Urinary bladder (tissue), 4 donors: ENCODE results near the gene TMCC1. TPM values are rescaled to one million over a fixed set of nuclear protein-coding genes. Genes with fewer than 3 reads are reported as not detected.
A peak's percentile ranks its signal among the peaks of the same experiment; 100 is the strongest.
"Not testable (repeated sequence)": the region's sequence is repeated elsewhere in the genome, so short reads cannot be mapped to it uniquely, and the experiment has no call there.

Experiments used
- DNase-seq: peaks from one replicate; pipeline ENCODE4 v3.0.0-alpha.2; 2015; ENCODE audit errors: extremely low spot score
- H3K27ac ChIP-seq: one replicate; pipeline ENCODE4 v1.5.1; 2013; ENCODE audit warnings: low read depth, mild to moderate bottlenecking, moderate library complexity
- H3K36me3 ChIP-seq: one replicate; pipeline ENCODE4 v1.6.1; 2013; ENCODE audit warnings: mild to moderate bottlenecking, moderate library complexity; ENCODE audit not compliant: insufficient read depth
- H3K4me1 ChIP-seq: one replicate; pipeline ENCODE4 v1.6.1; 2013; ENCODE audit warnings: mild to moderate bottlenecking, moderate library complexity; ENCODE audit not compliant: insufficient read depth
- H3K4me3 ChIP-seq: one replicate; pipeline ENCODE4 v1.5.1; 2013; ENCODE audit warnings: low read depth, low read length
- WGBS: extraction: QIAGEN DNeasy Blood & Tissue Kit; methylation state at CpG from one replicate; pipeline ENCODE4 v1.1.7; 2013; 5-methylcytosine and 5-hydroxymethylcytosine counted together
- polyA plus RNA-seq: library from polyadenylated mRNA; stranded (reverse); fragments of 200-250 nt; gene quantifications from one replicate; pipeline ENCODE4 v1.2.3, GENCODE V29; 2013
- total RNA-seq: library from RNA; depleted of rRNA; stranded (reverse); fragments of >200 nt; gene quantifications from one replicate; pipeline ENCODE4 v1.2.3, GENCODE V29; 2014
- donor health status: healthy with polysubstance abuse.
- donor health status: healthy.

Gene TMCC1
- total and polyA plus RNA-seq, 2 donors, result 14.5 to 44.1 TPM

DNA sequence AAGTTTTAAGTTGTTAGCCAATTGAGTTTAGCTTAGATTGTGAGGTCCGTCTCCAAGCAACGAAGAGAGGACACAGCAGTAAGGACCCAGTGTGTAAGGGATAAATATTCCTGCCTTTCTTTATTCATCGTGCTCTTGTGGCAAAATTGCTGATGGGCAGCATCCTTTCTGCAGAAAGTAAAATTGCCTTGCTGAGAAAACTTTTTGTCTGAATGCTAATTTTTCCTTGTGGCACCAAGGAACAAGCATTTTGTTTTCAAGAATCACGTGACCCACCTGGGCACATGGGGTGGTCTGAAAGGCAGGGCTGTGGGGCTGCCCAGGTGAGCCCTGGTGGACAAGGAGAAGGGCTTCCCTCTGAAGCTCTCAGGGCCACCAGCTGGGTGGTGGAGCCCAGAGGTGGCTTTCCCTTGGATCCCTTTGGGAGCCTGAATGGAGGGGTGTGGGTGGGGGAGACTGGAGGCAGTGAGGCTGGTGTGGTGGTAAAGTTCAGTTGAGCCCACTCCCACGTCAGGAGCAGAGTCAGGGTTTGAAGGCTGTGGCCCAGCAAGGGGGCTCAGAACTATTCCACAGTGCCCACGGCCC lies 24.0 kb upstream of the TMCC1 start:
- DNase-seq, result no peak
- no peaks in the 10 kb centered on the region for H3K4me1 ChIP-seq
- WGBS, result 79% methylated on average over 6 of the region's 6 CpGs
- H3K4me3 ChIP-seq, result no peak overlapping the region
- H3K27ac ChIP-seq, result no peak overlapping the region
- no peaks in the 10 kb centered on the region for H3K36me3 ChIP-seq

DNA sequence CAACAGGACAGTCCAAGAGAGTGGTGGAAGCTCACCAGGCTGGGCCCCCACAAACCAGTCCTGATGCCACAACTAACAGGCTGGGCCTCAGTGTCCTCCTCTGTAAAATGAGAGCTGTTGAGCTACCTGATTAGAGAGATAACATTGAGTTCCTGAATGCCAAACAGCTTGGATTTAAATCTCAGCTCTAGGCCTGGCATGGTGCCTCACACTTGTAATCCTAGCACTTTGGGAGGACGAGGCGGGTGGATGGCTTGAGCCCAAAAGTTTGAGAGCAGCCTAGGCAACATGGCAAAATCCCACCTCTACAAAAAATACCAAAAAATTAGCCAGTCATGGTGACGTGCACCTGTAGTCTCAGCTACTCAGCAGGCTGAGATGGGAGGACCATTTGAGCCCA lies 20.1 kb upstream of the TMCC1 start:
- WGBS, result 60% methylated on average over 3 of the region's 3 CpGs
- H3K4me3 ChIP-seq, result no peak overlapping the region
- DNase-seq, result no peak
- H3K36me3 ChIP-seq, result no peaks in the 10 kb centered on the region
- no peak overlapping the region for H3K27ac ChIP-seq
- H3K4me1 ChIP-seq, result no peaks in the 10 kb centered on the region

DNA sequence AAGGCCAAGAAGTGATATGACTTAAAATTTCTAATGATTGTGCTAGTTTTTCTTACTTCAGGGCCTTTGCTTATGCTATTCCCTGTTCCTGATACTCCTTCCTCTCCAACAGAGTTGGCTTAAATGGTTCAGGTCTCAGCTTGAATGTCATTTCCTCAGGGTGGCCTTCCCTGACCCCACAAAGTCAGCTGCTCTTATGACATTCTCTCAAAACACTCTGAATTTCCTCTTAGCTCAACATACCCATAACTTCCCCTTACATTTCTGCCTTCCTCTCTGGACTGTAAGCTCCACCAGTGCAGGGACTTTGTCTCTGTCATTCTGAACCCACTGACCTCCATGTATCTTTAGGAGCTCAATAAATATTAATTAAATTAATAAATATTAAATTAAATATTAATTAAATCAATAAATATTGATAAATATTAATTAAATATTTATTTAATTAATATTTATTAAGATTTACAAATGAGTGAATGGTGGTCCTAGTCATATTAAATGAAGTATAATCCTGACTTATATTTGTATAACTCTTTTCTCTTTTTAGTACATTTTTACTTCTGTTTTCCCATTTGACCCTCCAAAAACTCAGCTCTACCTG lies 17.9 kb upstream of the TMCC1 start:
- DNase-seq, result no peak
- Histone ChIP-seq H3K36me3 (no peaks in the 10 kb centered on the region), H3K27ac (no peak overlapping the region), H3K4me3 (no peak overlapping the region), H3K4me1 (no peaks in the 10 kb centered on the region)

DNA sequence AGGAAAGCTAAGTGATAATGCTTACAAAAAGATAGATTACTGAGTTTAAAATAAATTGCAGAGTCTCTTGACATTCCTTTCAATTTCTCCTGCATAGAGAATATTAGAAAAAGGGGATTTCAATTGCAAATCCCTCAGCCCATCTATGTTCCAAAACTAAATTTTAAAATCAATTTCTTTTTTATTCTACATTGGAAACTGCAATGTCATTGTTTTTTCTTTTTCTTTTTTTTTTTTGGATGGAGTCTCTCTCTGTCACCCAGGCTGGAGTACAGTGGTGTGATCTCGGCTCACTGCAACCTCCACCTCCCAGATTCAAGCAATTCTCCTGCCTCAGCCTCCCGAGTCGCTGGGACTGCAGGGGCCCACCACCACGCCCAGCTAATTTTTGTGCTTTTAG lies 15.7 kb upstream of the TMCC1 start:
- not testable (repeated sequence) for H3K27ac ChIP-seq, H3K36me3 ChIP-seq, H3K4me3 ChIP-seq, H3K4me1 ChIP-seq, DNase-seq
- 91% methylated on average over 4 of the region's 4 CpGs for WGBS

DNA sequence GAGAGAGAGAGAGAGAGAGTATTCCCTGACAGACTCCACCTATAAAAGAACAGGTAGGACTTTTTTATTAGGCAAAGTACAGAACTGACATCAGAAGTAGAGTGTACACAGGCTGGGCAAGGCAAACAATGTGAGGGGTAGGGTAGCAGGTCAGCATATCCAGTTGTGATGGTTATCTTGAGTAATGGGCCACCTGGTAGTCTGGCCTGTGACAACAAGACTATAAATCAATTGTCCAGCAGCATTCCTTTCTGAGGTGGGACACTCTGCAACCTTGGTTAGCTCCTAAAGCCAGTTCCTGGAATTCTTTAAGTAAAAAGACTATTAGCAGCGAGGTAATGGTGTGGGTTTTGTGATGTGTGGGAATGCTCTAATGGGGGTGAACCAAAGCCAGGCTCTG lies 14.9 kb upstream of the TMCC1 start:
- no peaks in the 10 kb centered on the region for H3K4me1 ChIP-seq
- 63% methylated on average over 1 of the region's 1 CpG for WGBS
- no peaks in the 10 kb centered on the region for H3K36me3 ChIP-seq

DNA sequence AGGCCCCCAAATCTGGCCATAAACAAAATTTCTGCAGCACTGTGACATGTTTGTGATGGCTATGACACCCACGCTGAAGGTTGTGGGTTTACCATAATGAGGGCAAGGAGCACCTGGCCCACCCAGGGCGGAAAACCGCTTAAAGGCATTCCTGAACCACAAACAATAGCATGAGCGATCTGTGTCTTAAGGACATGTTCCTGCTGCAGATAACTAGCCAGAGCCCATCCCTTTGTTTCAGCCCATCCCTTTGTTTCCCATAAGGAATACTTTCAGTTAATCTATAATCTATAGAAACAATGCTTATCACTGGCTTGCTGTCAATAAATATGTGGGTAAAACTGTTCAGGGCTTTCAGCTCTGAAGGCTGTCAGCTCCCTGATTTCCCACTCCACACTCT lies 7.8 kb upstream of the TMCC1 start:
- not testable (repeated sequence) for H3K4me1 ChIP-seq, H3K4me3 ChIP-seq, H3K27ac ChIP-seq, H3K36me3 ChIP-seq, DNase-seq
- WGBS, result 96% methylated on average over 4 of the region's 4 CpGs

More for the DNA sequence above, 14.9 kb upstream of the TMCC1 start:
- H3K4me3 ChIP-seq, result no peak overlapping the region
- peak; percentile 65 for DNase-seq
- peak overlapping the region; percentile 52 for H3K27ac ChIP-seq

DNA sequence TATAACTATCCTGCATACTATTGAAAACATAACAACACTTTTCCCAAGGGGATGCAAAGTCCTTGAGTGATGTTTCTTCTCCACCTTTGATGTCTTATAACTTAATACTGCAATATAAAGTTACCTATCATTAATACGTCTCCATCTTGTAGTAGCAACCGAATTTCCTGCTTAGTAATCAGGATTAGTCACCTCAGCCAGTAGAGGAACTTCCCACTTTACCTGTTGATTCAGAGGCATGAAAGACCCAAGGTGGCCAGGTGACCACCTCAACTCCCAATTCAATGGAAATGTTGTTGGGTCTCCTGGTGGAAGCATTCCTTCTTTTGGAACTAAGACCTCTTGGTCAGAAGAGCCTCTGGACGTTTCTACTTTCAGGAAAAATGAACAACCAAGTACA lies 3.5 kb upstream of the TMCC1 start:
- no peak overlapping the region for H3K4me3 ChIP-seq
- WGBS, result 74% methylated on average over 3 of the region's 3 CpGs

DNA sequence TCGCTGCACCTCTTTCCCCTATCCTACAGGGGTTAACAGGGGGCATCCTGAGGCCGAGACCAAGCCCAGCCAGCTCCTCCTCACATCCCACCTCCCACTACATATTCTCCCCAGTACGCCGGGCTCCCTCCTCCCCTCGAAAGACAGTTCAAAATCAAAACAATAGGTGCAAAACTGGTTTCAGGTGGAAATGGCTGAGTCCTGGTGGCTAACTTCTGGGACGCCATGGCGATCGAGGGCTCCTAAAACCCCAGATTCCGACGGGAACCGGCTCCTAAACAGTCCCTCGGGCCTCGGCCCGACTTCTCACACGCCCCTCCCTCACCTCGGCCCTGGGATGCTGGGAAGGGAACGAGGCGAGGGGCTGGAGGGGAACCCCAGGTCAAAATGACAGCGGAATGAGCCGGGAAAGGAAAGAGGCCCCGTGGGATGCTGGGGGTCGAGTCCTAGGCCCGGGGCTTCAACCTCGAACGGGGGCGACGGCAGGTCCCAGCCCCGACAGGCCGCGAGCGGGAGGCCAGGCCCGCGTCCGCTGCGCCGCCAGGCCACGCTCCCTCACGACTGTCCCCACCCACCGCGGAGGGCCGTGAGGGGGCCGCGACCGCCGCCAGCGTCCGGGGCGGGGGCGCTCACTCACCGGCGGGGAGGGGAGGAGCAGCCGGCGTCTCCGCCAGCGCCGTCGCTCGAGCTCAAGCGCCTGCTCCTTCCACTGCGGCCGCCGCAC lies 492 bp downstream of the TMCC1 start:
- no peak for DNase-seq
- H3K27ac ChIP-seq, result peak overlapping the region; percentile 95
- under 1% methylated on average over 53 of the region's 62 CpGs for WGBS
- H3K36me3 ChIP-seq, result no peaks in the 10 kb centered on the region
- peak overlapping the region; percentile 63 for H3K4me3 ChIP-seq
- H3K4me1 ChIP-seq, result peaks cover 1% of the 10 kb centered on the region

More for the DNA sequence above, 3.5 kb upstream of the TMCC1 start:
- DNase-seq, result no peak
- Histone ChIP-seq H3K27ac (no peak overlapping the region), H3K36me3 (no peaks in the 10 kb centered on the region), H3K4me1 (no peaks in the 10 kb centered on the region)

DNA sequence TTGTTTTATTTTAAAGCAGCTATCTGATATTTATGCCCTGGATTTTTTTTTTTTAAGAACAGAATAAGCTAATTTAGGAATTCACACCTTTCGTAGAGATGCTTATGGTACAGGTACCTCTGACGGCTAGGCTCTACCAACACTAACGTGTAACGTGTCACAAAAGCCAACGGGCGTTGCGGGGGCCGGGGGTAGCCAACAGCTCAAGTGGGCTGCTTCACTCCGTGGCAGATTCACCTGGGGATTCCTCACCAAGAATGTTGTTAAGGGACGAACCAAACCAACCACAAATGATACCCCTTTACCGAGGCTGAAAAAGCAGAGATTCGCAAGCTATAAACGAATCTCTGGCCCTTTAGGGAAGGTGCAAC lies 1.0 kb downstream of the TMCC1 start:
- 10% methylated on average over 13 of the region's 13 CpGs for WGBS
- Histone ChIP-seq H3K27ac (peak overlapping the region; percentile 95), H3K36me3 (no peaks in the 10 kb centered on the region), H3K4me1 (peaks cover 1% of the 10 kb centered on the region), H3K4me3 (peak overlapping the region; percentile 63)
- DNase-seq, result no peak

DNA sequence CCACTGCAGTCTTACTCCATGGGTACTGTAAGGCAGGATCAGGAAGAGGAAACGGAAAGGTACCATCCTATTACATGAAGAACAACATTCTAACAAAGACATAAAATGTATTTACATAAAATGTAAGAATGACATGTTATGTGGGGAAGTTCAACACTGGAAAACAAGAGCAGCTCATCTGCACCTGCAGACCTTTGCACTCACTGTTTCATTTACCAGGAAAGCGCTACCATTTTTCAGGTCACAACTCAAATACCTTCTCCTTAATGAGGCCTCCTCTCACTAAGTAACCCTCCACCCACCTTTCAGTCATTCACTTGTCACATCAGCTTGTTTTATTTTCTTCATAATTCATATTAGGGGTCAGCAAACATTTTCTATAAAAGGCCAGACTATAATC lies 2.6 kb downstream of the TMCC1 start:
- H3K4me1 ChIP-seq, result peaks cover 1% of the 10 kb centered on the region
- H3K27ac ChIP-seq, result no peak overlapping the region
- 88% methylated on average over 2 of the region's 2 CpGs for WGBS
- H3K4me3 ChIP-seq, result no peak overlapping the region
- DNase-seq, result no peak
- no peaks in the 10 kb centered on the region for H3K36me3 ChIP-seq

DNA sequence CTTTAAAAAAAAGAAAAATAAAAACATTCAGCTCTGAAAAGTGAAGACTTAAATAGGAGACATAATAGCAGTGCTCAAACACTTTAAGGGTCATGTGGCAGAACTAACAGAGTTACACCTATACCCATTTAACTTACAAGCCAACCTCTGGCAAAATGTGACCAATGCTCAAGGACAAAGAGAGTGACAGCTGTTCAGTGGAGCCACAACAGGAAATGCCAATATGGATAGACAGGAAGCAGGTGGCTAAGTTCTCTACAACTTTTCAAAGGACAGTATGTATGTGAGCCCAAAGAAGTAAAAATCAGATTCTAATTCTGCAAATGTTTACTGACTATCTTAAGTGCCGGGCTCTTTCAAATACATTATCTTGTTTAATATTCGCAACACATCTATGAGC lies 3.4 kb downstream of the TMCC1 start:
- WGBS, result 73% methylated on average over 2 of the region's 2 CpGs
- H3K27ac ChIP-seq, result peak overlapping the region; percentile 23
- no peak overlapping the region for H3K4me3 ChIP-seq
- no peak for DNase-seq
- H3K36me3 ChIP-seq, result no peaks in the 10 kb centered on the region
- peaks cover 1% of the 10 kb centered on the region for H3K4me1 ChIP-seq

DNA sequence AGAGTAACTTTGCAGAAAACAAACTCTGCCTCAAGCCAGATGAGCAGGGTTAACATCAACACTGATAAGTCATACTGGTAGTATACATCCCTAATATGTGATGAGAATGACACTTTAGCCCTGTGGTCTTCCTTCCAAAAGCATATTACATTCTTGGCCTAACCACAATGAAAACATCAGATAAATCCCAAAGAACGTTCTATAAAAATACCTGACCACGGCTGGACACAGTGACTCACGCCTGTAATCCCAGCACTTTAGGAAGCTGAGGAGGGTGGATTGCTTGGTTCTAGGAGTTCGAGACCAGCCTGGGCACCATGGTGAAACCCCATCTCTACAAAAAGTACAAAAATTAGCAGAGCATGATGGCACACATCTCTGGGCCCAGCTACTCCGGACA lies 4.7 kb downstream of the TMCC1 start:
- H3K27ac ChIP-seq, result no peak overlapping the region

DNA sequence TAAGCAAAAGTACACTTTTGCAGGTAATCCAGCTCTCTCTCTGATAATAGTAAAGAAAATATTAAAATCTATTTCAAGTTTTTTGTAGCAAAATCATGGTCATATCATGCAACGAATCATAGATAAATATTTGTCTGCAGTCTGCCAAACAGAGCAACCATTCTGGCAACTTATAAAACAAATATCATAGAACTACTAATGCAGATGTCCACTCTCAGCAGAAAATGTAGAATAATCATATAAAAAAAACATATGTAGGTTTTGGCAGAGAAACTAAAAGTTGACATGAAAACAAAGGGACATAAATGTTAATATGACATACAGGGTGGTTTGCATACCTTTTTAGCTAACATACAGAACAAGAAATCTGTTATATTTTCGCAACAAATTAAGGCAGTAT lies 12.2 kb downstream of the TMCC1 start:
- 62% methylated on average over 2 of the region's 2 CpGs for WGBS
- no peaks in the 10 kb centered on the region for H3K36me3 ChIP-seq
- DNase-seq, result no peak
- no peaks in the 10 kb centered on the region for H3K4me1 ChIP-seq
- H3K4me3 ChIP-seq, result no peak overlapping the region
- no peak overlapping the region for H3K27ac ChIP-seq

More for the DNA sequence above, 4.7 kb downstream of the TMCC1 start:
- peaks cover 1% of the 10 kb centered on the region for H3K4me1 ChIP-seq
- no peak for DNase-seq
- no peak overlapping the region for H3K4me3 ChIP-seq
- WGBS, result 33% methylated on average over 5 of the region's 5 CpGs
- no peaks in the 10 kb centered on the region for H3K36me3 ChIP-seq

DNA sequence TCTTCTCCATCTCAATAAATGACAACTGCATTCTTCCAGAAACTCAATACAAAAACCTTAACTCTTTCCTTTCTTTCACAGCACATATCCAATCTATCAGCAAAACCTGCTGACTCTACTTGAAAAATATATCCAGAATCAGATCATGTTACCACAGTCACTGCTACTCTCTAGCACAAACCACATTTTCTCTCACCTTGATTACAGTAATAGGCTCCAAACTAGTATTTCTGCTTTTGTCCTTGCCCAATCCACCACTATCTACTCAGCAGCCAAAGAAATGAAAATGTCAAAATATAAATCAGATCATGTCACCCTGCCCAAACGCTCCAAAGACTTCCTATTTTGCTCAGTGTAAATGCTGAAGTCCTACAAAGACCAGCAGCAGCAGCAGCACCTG lies 15.2 kb downstream of the TMCC1 start:
- Histone ChIP-seq H3K36me3 (no peaks in the 10 kb centered on the region), H3K27ac (no peak overlapping the region), H3K4me3 (no peak overlapping the region), H3K4me1 (no peaks in the 10 kb centered on the region)
- 57% methylated on average over 1 of the region's 1 CpG for WGBS
- no peak for DNase-seq
